ENCODE data around the gene NT5DC3. TPM values are rescaled to one million over a fixed set of nuclear protein-coding genes. Genes with fewer than 3 reads are reported as not detected.

The NT5DC3 gene
- total RNA-seq, 1 donor = 22.9 TPM

- TF ChIP-seq CTCF (IDR thresholded peaks at IDR 0.05; ENCODE audit: insufficient read depth, low read depth, low read length) = no peak
- peak; percentile 93 for DNase-seq (ENCODE audit: low read depth)
- no peak overlapping the region for H3K4me3 ChIP-seq (ENCODE audit: low read depth, low read length)
Observed at GRCh38 chr12:103827911-103828391, 13.1 kb downstream of the NT5DC3 start.

- TF ChIP-seq CTCF (IDR thresholded peaks at IDR 0.05; ENCODE audit: insufficient read depth, low read depth, low read length) = no peak
- H3K4me3 ChIP-seq (ENCODE audit: low read depth, low read length) = no peak overlapping the region
- DNase-seq (ENCODE audit: low read depth) = no peak
Observed at GRCh38 chr12:103824845-103825244, 16.2 kb downstream of the NT5DC3 start.

- no peak overlapping the region for H3K4me3 ChIP-seq (ENCODE audit: low read depth, low read length)
- no peak for TF ChIP-seq CTCF (IDR thresholded peaks at IDR 0.05; ENCODE audit: insufficient read depth, low read depth, low read length)
Observed at GRCh38 chr12:103824290-103824689, 16.7 kb downstream of the NT5DC3 start.

GRCh38 chr12:103823871-103824270 lies 17.2 kb downstream of the NT5DC3 start:
- no peak for TF ChIP-seq CTCF (IDR thresholded peaks at IDR 0.05; ENCODE audit: insufficient read depth, low read depth, low read length)
- no peak for DNase-seq (ENCODE audit: low read depth)

More at GRCh38 chr12:103824290-103824689, 16.7 kb downstream of the NT5DC3 start:
- DNase-seq (ENCODE audit: low read depth) = no peak

GRCh38 chr12:103821773-103822172 lies 19.3 kb downstream of the NT5DC3 start:
- H3K4me3 ChIP-seq (ENCODE audit: low read depth, low read length) = no peak overlapping the region
- no peak for TF ChIP-seq CTCF (IDR thresholded peaks at IDR 0.05; ENCODE audit: insufficient read depth, low read depth, low read length)
- DNase-seq (ENCODE audit: low read depth) = peak; percentile 59

More at GRCh38 chr12:103823871-103824270, 17.2 kb downstream of the NT5DC3 start:
- H3K4me3 ChIP-seq (ENCODE audit: low read depth, low read length) = no peak overlapping the region

- no peak for DNase-seq (ENCODE audit: low read depth)
- H3K4me3 ChIP-seq (ENCODE audit: low read depth, low read length) = no peak overlapping the region
- no peak for TF ChIP-seq CTCF (IDR thresholded peaks at IDR 0.05; ENCODE audit: insufficient read depth, low read depth, low read length)
Observed at GRCh38 chr12:103820881-103821489, 20.0 kb downstream of the NT5DC3 start.

- no peak for TF ChIP-seq CTCF (IDR thresholded peaks at IDR 0.05; ENCODE audit: insufficient read depth, low read depth, low read length)
- DNase-seq (ENCODE audit: low read depth) = no peak
- no peak overlapping the region for H3K4me3 ChIP-seq (ENCODE audit: low read depth, low read length)
Observed at GRCh38 chr12:103820361-103820760, 20.7 kb downstream of the NT5DC3 start.

Data from fibroblast of villous mesenchyme (primary cell).